ENCODE results near the gene RDM1.

The RDM1 gene

DNA sequence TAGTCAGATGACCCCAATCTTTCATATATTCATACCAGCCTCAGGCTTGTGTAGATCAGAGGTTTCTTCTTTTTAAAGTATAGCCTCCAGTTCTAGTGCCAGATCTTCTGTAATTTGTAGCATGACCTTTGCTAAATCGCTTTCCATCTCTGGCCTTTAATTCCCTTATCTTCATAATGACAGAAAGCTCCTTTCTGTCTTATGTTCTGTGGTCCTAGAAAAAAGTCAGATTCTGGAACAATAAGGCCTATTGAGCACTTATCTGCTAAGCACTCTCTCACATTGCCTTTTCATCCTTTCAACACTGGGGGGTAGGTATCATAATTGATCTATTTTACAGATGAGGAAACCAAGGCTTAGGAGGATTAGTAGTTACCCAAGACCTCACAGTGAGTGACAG is 41.5 kb upstream of the RDM1 start:
- no peak overlapping the region for H3K27ac ChIP-seq (replicated peaks)
- TF ChIP-seq GABPA (IDR thresholded peaks at IDR 0.05; ENCODE audit: low read depth) (no peak), POLR2AphosphoS5 (IDR thresholded peaks at IDR 0.05; ENCODE audit: low read depth) (no peak), CTCF (IDR thresholded peaks at IDR 0.05; ENCODE audit: insufficient read depth, low read length) (no peak), SPI1 (IDR thresholded peaks at IDR 0.05; ENCODE audit: borderline replicate concordance, low read depth) (no peak)
- TF ChIP-seq, protein P1, sequence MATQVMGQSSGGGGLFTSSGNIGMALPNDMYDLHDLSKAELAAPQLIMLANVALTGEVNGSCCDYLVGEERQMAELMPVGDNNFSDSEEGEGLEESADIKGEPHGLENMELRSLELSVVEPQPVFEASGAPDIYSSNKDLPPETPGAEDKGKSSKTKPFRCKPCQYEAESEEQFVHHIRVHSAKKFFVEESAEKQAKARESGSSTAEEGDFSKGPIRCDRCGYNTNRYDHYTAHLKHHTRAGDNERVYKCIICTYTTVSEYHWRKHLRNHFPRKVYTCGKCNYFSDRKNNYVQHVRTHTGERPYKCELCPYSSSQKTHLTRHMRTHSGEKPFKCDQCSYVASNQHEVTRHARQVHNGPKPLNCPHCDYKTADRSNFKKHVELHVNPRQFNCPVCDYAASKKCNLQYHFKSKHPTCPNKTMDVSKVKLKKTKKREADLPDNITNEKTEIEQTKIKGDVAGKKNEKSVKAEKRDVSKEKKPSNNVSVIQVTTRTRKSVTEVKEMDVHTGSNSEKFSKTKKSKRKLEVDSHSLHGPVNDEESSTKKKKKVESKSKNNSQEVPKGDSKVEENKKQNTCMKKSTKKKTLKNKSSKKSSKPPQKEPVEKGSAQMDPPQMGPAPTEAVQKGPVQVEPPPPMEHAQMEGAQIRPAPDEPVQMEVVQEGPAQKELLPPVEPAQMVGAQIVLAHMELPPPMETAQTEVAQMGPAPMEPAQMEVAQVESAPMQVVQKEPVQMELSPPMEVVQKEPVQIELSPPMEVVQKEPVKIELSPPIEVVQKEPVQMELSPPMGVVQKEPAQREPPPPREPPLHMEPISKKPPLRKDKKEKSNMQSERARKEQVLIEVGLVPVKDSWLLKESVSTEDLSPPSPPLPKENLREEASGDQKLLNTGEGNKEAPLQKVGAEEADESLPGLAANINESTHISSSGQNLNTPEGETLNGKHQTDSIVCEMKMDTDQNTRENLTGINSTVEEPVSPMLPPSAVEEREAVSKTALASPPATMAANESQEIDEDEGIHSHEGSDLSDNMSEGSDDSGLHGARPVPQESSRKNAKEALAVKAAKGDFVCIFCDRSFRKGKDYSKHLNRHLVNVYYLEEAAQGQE (IDR thresholded peaks at IDR 0.05; ENCODE audit: insufficient replicate concordance, low read depth) = no peak

DNA sequence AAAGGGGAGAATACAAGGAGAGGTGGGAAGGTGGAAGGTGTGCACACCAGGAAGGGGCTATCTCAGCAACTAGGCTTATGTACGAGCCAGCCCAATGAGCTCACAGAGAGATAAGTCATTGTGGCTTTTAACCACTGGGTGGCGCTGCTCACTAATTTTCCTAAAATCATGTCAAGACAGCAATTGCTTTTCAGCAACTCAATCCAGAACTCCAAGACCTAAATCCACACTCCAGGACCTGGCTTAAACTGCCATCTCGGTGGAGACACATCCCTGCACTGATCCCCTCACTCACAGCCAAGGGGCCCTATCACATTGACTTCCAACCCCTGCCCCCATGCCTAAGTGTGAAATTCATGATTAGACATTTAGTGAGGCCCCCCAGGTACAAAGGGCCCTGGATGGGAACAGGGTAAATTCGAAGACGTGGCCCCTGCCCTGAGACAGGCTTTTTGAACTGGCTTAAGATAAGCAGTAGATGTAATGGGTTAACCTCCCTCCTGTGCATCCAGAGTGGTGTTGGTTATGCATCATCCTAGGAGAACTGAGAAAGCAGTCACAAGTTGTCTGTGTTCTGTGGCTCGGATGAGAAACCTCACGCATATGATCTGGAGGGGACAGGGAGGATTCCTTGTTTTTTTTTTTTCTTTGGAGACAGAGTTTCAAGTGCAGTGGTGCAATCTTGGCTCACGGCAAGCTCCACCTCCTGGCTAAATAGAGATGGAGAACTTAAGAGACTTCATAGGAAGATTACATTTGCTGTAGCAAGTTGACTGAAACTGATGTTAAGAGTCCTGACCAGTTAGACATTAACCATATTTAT is 39.2 kb upstream of the RDM1 start:
- peak; percentile 38 to 81 for DNase-seq (ENCODE audit: low read depth in 1 of 2, low spot score in 1 of 2)
- Histone ChIP-seq H3K27me3 (ENCODE audit: insufficient read depth, poor library complexity, severe bottlenecking) (no peaks in the 10 kb centered on the region), H3K4me3 (replicated peaks; ENCODE audit: insufficient read depth, low read length) (no peak overlapping the region), H3K27ac (replicated peaks) (no peak overlapping the region)
- TF ChIP-seq POLR2AphosphoS5 (IDR thresholded peaks at IDR 0.05; ENCODE audit: low read depth) (no peak), CTCF (IDR thresholded peaks at IDR 0.05; ENCODE audit: insufficient read depth, low read length) (peak; percentile 82), GABPA (IDR thresholded peaks at IDR 0.05; ENCODE audit: low read depth) (no peak), SPI1 (IDR thresholded peaks at IDR 0.05; ENCODE audit: borderline replicate concordance, low read depth) (no peak)
- TF ChIP-seq, protein P1 (IDR thresholded peaks at IDR 0.05; ENCODE audit: insufficient replicate concordance, low read depth) = no peak

More for the DNA sequence above, 41.5 kb upstream of the RDM1 start:
- Histone ChIP-seq H3K4me3 (replicated peaks; ENCODE audit: insufficient read depth, low read length) (no peak overlapping the region), H3K27me3 (ENCODE audit: insufficient read depth, poor library complexity, severe bottlenecking) (no peaks in the 10 kb centered on the region)
- no peak for DNase-seq (ENCODE audit: low read depth in 1 of 2, low spot score in 1 of 2)

DNA sequence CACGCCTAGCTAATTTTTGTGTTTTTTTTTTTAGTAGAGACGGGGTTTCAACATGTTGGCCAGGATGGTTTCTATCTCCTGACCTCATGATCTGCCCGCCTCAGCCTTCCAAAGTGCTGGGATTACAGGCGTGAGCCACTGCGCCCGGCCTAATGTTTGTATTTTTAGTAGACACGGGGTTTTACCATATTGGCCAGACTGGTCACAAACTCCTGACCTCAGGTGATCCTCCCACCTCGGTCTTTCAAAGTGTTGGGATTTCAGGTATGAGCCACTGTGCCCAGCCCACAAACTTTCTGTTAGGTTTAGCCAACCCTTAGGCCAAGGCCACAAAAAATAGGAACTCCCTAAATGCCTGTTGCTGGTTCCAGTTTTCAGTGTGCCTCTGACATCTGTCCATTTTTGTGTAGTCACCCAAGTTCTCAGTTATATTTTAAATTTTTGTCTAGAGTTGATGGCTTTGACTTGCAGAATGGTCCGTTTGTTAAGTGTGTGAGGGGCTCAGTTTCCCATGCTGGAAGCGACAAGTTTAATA is 38.0 kb upstream of the RDM1 start:
- H3K27ac ChIP-seq (replicated peaks) = no peak overlapping the region
- TF ChIP-seq, protein P1 (IDR thresholded peaks at IDR 0.05; ENCODE audit: insufficient replicate concordance, low read depth) = no peak
- peak; percentile 63; the same call in 1 of the 2 replicates for TF ChIP-seq SPI1 (IDR thresholded peaks at IDR 0.05; ENCODE audit: borderline replicate concordance, low read depth)
- no peak for TF ChIP-seq POLR2AphosphoS5 (IDR thresholded peaks at IDR 0.05; ENCODE audit: low read depth)
- TF ChIP-seq GABPA (IDR thresholded peaks at IDR 0.05; ENCODE audit: low read depth) = no peak
- H3K27me3 ChIP-seq (ENCODE audit: insufficient read depth, poor library complexity, severe bottlenecking) = no peaks in the 10 kb centered on the region
- DNase-seq (ENCODE audit: low read depth in 1 of 2, low spot score in 1 of 2) = no peak
- no peak overlapping the region for H3K4me3 ChIP-seq (replicated peaks; ENCODE audit: insufficient read depth, low read length)
